GM18508 (cell line): ENCODE measurements around the gene PRRC2A.

ENCODE experiments used
- ATAC-seq: cut with Tn5 transposase; IDR thresholded peaks from one replicate; pipeline ENCODE4 v1.9.1; 2021; ENCODE audit warnings: moderate number of reproducible peaks; ENCODE audit not compliant: insufficient read depth, unreplicated experiment

Gene PRRC2A

DNA sequence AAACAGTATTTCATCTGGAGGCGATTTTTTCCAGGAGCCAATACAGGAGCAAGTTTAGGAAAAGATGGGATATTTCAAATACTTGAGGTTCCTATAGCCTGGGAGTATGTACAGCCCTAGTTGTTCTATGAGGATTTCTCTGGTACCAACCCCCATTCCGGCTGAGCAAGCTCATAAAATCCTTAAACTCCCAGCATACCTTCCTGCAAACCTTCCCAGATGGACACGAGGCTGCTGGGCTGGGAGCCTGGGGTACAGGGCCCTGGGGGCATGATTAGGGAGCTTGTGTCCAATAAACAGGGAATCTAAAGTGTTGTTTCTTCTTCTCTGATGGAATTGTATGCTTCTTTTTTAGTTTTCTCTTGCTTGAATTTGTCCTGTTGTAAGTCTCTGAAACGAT, 1.5 kb downstream of the PRRC2A start:
- ATAC-seq = no peak

- no peak for ATAC-seq
Observed at GRCh38 chr6:31622684-31623091, 2.2 kb downstream of the PRRC2A start.

DNA sequence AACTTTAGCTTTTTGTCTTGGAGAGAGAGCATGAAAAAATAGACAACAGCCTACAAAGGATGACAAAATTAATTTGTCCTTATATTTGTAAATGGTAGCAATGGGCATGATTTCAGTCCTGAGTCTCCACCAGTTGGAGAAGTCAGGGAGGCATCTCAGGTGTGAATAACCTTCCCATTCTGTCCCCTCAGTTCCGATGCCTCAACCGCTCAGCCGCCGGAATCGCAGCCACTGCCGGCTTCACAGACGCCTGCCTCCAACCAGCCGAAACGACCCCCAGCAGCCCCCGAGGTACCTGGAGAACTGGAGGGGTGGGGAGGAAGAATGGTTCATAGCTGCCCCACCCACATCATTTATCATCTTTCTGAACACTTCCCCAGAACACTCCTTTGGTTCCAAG, 3.6 kb downstream of the PRRC2A start:
- ATAC-seq = no peak

DNA sequence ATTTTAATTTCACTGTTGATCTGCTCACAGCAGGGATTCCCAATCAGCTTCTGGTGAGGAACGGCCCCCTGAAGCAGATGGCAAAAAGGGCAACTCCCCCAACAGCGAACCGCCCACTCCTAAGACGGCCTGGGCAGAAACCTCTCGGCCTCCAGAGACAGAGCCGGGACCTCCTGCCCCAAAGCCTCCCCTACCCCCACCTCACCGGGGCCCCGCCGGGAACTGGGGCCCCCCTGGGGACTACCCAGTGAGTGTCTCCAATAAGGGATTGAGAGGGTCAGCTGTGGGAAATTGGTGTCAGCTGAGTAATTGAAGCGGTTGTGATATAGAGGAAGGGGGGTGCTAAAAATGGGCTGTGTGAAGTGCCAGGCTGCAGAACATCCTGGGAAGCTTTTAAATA, 6.4 kb downstream of the PRRC2A start:
- ATAC-seq = no peak

DNA sequence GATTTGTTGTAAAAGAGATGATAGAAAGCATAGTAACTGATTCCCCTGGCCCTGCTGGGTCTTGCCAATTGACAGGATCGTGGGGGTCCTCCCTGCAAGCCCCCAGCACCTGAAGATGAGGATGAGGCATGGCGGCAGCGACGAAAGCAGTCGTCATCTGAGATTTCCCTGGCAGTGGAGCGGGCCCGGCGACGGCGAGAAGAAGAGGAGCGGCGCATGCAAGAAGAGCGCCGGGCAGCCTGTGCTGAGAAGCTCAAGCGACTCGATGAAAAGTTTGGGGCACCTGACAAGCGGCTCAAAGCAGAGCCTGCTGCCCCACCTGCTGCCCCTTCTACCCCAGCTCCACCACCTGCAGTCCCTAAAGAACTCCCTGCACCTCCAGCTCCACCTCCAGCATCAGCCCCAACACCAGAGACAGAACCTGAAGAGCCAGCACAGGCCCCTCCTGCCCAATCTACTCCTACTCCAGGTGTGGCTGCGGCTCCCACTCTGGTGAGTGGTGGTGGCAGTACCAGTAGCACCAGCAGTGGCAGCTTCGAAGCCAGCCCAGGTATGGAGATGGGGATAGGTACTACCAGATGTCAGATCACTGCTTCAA, 7.3 kb downstream of the PRRC2A start:
- no peak for ATAC-seq

GRCh38 chr6:31629014-31629413, 8.5 kb downstream of the PRRC2A start:
- ATAC-seq = no peak

- ATAC-seq = no peak
Observed at GRCh38 chr6:31630177-31630934, 9.8 kb downstream of the PRRC2A start.

- ATAC-seq = no peak
Observed at GRCh38 chr6:31631209-31631608, 10.7 kb downstream of the PRRC2A start.

DNA sequence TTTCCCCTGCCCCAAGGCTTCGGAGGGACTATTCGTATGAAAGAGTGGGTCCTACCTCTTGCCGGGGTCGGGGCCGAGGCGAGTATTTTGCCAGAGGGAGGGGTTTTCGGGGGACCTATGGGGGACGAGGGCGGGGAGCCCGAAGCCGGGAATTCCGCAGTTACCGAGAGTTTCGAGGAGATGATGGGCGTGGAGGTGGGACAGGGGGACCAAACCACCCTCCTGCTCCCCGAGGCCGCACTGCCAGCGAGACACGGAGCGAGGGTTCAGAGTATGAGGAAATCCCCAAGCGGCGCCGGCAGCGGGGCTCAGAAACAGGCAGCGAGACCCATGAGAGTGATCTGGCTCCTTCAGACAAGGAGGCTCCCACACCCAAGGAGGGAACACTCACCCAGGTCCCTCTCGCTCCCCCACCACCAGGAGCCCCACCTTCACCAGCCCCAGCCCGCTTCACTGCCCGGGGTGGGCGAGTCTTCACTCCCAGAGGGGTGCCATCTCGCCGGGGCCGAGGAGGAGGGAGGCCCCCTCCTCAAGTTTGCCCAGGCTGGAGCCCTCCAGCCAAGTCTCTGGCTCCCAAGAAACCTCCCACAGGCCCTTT, 11.3 kb downstream of the PRRC2A start:
- ATAC-seq = no peak

- ATAC-seq = no peak
Observed at GRCh38 chr6:31632279-31632946, 11.9 kb downstream of the PRRC2A start.

DNA sequence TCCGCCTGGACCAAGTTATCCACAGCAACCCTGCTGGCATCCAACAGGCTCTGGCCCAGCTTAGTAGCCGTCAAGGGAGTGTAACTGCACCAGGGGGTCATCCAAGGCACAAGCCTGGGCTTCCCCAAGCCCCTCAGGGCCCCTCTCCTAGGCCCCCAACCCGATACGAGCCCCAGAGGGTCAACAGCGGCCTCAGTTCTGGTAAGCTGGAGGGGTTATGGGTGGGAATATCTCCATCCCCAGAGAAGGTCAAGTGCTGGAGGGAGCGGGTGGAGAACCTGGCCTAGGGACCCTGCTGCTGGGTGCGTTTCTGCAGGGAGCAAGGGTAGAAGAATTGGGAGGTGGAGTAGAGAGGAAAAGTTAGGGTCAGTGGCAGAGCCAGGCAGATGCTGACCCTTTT, 12.9 kb downstream of the PRRC2A start:
- ATAC-seq = no peak

GRCh38 chr6:31634131-31634530, 13.6 kb downstream of the PRRC2A start:
- no peak for ATAC-seq

- no peak for ATAC-seq
Observed at GRCh38 chr6:31634969-31635575, 14.6 kb downstream of the PRRC2A start.

DNA sequence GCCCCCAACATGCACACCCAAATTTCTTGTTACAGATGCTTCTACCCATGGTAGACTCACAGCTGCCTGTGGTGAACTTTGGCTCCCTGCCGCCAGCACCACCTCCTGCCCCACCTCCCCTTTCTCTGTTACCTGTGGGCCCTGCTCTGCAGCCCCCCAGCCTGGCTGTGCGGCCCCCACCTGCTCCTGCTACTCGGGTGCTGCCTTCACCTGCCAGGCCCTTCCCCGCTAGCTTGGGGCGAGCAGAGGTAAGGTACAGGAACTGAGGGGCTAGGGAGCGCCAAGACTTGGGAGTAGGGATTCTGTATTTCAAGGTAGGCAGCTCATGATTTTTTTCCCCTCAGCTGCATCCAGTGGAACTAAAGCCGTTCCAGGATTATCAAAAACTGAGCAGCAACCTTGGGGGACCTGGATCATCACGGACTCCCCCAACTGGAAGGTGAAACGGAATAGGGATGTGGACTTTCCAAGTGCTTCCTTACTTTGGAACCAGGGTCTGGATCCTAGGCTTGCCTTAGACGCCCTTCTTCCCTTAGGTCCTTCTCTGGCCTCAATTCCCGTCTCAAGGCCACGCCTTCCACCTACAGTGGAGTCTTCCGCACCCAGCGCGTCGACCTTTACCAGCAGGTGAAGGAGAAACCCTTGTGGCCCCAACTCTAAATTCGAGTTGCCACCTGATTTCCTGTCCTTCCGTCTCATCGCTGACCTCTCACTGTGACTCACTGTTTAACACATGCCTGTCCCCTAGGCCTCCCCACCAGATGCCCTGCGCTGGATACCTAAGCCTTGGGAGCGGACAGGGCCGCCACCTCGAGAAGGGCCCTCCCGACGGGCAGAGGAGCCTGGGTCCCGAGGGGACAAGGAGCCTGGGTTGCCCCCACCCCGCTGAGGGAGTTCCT, 16.4 kb downstream of the PRRC2A start:
- ATAC-seq = no peak

DNA sequence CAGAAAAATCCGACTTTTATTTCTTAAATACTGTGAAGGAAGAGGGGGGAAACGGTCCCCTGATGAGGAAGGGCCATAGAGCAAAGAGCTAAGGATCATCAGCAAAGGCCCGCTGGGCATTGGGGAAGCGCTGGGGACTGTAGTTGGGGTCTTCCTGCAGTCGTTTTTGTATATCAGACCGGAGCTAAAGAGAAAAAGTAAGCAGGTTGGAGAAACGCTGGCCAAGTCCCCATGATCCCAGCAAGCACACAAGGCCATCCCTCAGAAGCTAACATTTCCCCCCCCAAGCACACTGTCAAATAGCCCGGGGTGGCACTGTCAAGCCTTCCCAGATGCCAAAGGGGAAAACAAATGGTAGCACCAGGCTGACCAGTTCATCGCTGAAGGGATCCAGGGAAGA, 18.5 kb downstream of the PRRC2A start:
- no peak for ATAC-seq

- no peak for ATAC-seq
Observed at GRCh38 chr6:31639449-31639861, 18.9 kb downstream of the PRRC2A start.

- ATAC-seq = no peak
Observed at GRCh38 chr6:31640612-31641011, 20.1 kb downstream of the PRRC2A start.

- no peak for ATAC-seq
Observed at GRCh38 chr6:31641370-31641769, 20.9 kb downstream of the PRRC2A start.

GRCh38 chr6:31642798-31643570, 22.5 kb downstream of the PRRC2A start:
- no peak for ATAC-seq
